Left lung (tissue), 10 donors: ENCODE measurements around the gene SIK3. TPM values are rescaled to one million over a fixed set of nuclear protein-coding genes. Genes with fewer than 3 reads are reported as not detected.
A peak's percentile ranks its signal among the peaks of the same experiment; 100 is the strongest.

Experiments
- ATAC-seq: fragments of 200-7000 bp; cut with Tn5 transposase; one replicate; pipeline ENCODE4 v1.9.1; 2020; ENCODE audit warnings: moderate library complexity
- DNase-seq, 4 donors: peaks; one replicate each; pipeline ENCODE4 v3.0.0-alpha.2; 2013 to 2020
- H3K27ac ChIP-seq, 2 donors: fragments of 200-600 bp; sonication (generic) in 1 of 2; one replicate each; pipeline versions ENCODE4 v1.5.0 to v1.8.0; 2020 to 2021
- H3K27me3 ChIP-seq, 2 donors: fragments of 200-600 bp; sonication (generic) in 1 of 2; one replicate each; pipeline versions ENCODE4 v1.5.0 to v1.8.0; 2020 to 2021
- H3K36me3 ChIP-seq, 2 donors: fragments of 200-600 bp; sonication (generic) in 1 of 2; one replicate each; pipeline versions ENCODE4 v1.5.0 to v1.8.0; 2020 to 2021
- H3K4me1 ChIP-seq, 2 donors: fragments of 200-600 bp; one replicate each; pipeline ENCODE4 v1.8.0; 2021
- H3K4me3 ChIP-seq, 2 donors: fragments of 200-600 bp; sonication (generic) in 1 of 2; one replicate each; pipeline versions ENCODE4 v1.5.0 to v1.8.0; 2020 to 2021; ENCODE audit warnings: mild to moderate bottlenecking in 1 of 2
- H3K9me3 ChIP-seq, 2 donors: fragments of 200-600 bp; sonication (generic) in 1 of 2; one replicate each; pipeline versions ENCODE4 v1.5.0 to v1.8.0; 2020 to 2021
- CTCF ChIP-seq, 2 donors: fragments of 200-600 bp; sonication (generic) in 1 of 2; IDR thresholded peaks; one replicate each; pipeline versions ENCODE4 v1.5.0 to v1.8.0; 2021; ENCODE audit warnings: antibody characterized with exemption in 2 of 2
- intact Hi-C, 2 donors: fragments of 100-400 bp; cut with DNase I; formaldehyde crosslinking; loops; one replicate each; pipeline versions ENCODE4 v1.11.2 to v1.14.2; 2022
- polyA plus RNA-seq, 6 donors: library from polyadenylated mRNA; unstranded; fragments of 120-200 nt; gene quantifications; one replicate each; pipeline ENCODE4 v1.2.1, GENCODE V29; 2013; ENCODE audit not compliant: insufficient read length in 6 of 6
- total RNA-seq, 2 donors: library from RNA; stranded (reverse); fragmentation: NEBNext Ultra II Directional; extraction: Animal tissue kit (Norgen Biotek cat#: 25700); gene quantifications; one replicate each; pipeline ENCODE4 v1.2.1, GENCODE V29; 2021
- donor health status: DM: no; HTN: yes; CAD: no.
- donor health status: DM: no; HTN: no; CAD: no.

The SIK3 gene
- total and polyA plus RNA-seq, 8 donors = 28.0 to 49.6 (median 35.9) TPM

- peaks cover 9 to 60% of the 10 kb centered on the region in 2 donors for H3K4me1 ChIP-seq
- H3K4me3 ChIP-seq = no peak overlapping the region
- intact Hi-C loops = no loop called here
- ATAC-seq = no peak
- H3K9me3 ChIP-seq = no peaks in the 10 kb centered on the region
- H3K27me3 ChIP-seq = no peaks in the 10 kb centered on the region
- DNase-seq = no peak
- H3K27ac ChIP-seq = no peak overlapping the region
- H3K36me3 ChIP-seq = no peaks in the 10 kb centered on the region
- no peak for TF ChIP-seq CTCF (IDR thresholded peaks at IDR 0.05)
Observed at GRCh38 chr11:116910378-116910777, 187.8 kb downstream of the SIK3 start.

- no peak for TF ChIP-seq CTCF (IDR thresholded peaks at IDR 0.05)
- H3K9me3 ChIP-seq = no peaks in the 10 kb centered on the region
- H3K4me1 ChIP-seq = peaks cover 9 to 60% of the 10 kb centered on the region in 2 donors
- H3K27ac ChIP-seq = no peak overlapping the region
- intact Hi-C loops = no loop called here
- ATAC-seq (no peak), DNase-seq (no peak)
- H3K4me3 ChIP-seq = no peak overlapping the region
- H3K36me3 ChIP-seq = no peaks in the 10 kb centered on the region
- H3K27me3 ChIP-seq = no peaks in the 10 kb centered on the region
Observed at GRCh38 chr11:116909245-116909644, 189.0 kb downstream of the SIK3 start.

GRCh38 chr11:116906479-116906878 is 191.7 kb downstream of the SIK3 start:
- ATAC-seq (no peak), DNase-seq (no peak)
- Histone ChIP-seq H3K27ac (peak overlapping the region in 1 of 2 donors; percentile 42), H3K27me3 (no peaks in the 10 kb centered on the region), H3K4me1 (peaks cover 0 to 42% of the 10 kb centered on the region in 2 donors), H3K36me3 (no peaks in the 10 kb centered on the region), H3K9me3 (no peaks in the 10 kb centered on the region), H3K4me3 (no peak overlapping the region)
- intact Hi-C loops = no loop called here
- TF ChIP-seq CTCF (IDR thresholded peaks at IDR 0.05) = no peak

GRCh38 chr11:116903090-116903489 is 195.1 kb downstream of the SIK3 start:
- Histone ChIP-seq H3K27me3 (no peaks in the 10 kb centered on the region), H3K4me3 (no peak overlapping the region), H3K4me1 (peaks cover 0 to 17% of the 10 kb centered on the region in 2 donors), H3K27ac (no peak overlapping the region), H3K9me3 (peaks cover 0 to 2% of the 10 kb centered on the region in 2 donors), H3K36me3 (peaks cover 0 to 4% of the 10 kb centered on the region in 2 donors)
- ATAC-seq (no peak), DNase-seq (no peak)
- intact Hi-C loops = no loop called here
- TF ChIP-seq CTCF (IDR thresholded peaks at IDR 0.05) = no peak

- ATAC-seq (no peak), DNase-seq (no peak)
- H3K27ac ChIP-seq = no peak overlapping the region
- H3K36me3 ChIP-seq = peaks cover 0 to 5% of the 10 kb centered on the region in 2 donors
- TF ChIP-seq CTCF (IDR thresholded peaks at IDR 0.05) = no peak
- peaks cover 0 to 15% of the 10 kb centered on the region in 2 donors for H3K4me1 ChIP-seq
- H3K4me3 ChIP-seq = no peak overlapping the region
- H3K27me3 ChIP-seq = no peaks in the 10 kb centered on the region
- intact Hi-C loops = no loop called here
- peaks cover 0 to 2% of the 10 kb centered on the region in 2 donors for H3K9me3 ChIP-seq
Observed at GRCh38 chr11:116901964-116902688, 196.1 kb downstream of the SIK3 start.
